Amniotic epithelial cell (primary cell): ENCODE measurements around the gene CHRD.
A peak's percentile ranks its signal among the peaks of the same experiment; 100 is the strongest.
"Not testable (repeated sequence)": the region's sequence is repeated elsewhere in the genome, so short reads cannot be mapped to it uniquely, and the experiment has no call there.

Source experiments
- DNase-seq: peaks from one replicate; pipeline ENCODE4 v3.0.0-alpha.2; 2010; ENCODE audit warnings: low read depth

CHRD gene

GRCh38 chr3:184419171-184419570, 39.3 kb downstream of the CHRD start:
- no peak for DNase-seq

GRCh38 chr3:184423561-184423960, 43.7 kb downstream of the CHRD start:
- DNase-seq: no peak

- no peak for DNase-seq
These were observed 46.9 kb downstream of the CHRD start for GRCh38 chr3:184426691-184427141.

- peak; percentile 4 for DNase-seq
These were observed 48.8 kb downstream of the CHRD start for GRCh38 chr3:184428561-184429175.

- no peak for DNase-seq
These were observed 49.9 kb downstream of the CHRD start for GRCh38 chr3:184429786-184430185.

- no peak for DNase-seq
These were observed 51.1 kb downstream of the CHRD start for GRCh38 chr3:184430940-184431339.

GRCh38 chr3:184433178-184433577, 53.3 kb downstream of the CHRD start:
- not testable (repeated sequence) for DNase-seq

- no peak for DNase-seq
These were observed 59.2 kb downstream of the CHRD start for GRCh38 chr3:184439096-184439495.
